A549 (cell line): ENCODE results near the gene KCNH6.

Experiments
- CTCF ChIP-seq: fragments of >200 bp; sonication (Bioruptor Twin); formaldehyde crosslinking; IDR thresholded peaks from 3 replicates; pipeline ENCODE4 v1.5.1; 2016
- ESRRA ChIP-seq: fragments of 150-350 bp; IDR thresholded peaks from 2 replicates; pipeline ENCODE4 v1.6.1; 2014; ENCODE audit warnings: mild to moderate bottlenecking, low read length, borderline replicate concordance
- MAX ChIP-seq: IDR thresholded peaks from 2 replicates; pipeline ENCODE4 v1.6.1; 2012
- MYC ChIP-seq: IDR thresholded peaks from 2 replicates; pipeline ENCODE4 v1.6.1; 2012; ENCODE audit warnings: mild to moderate bottlenecking, inconsistent platforms, low read length, improper control_type of control experiment, borderline replicate concordance
- NPAS2 ChIP-seq: fragments of 250-450 bp; sonication (Bioruptor Pico); IDR thresholded peaks from 2 replicates; pipeline ENCODE4 v1.8.0; 2022; ENCODE audit warnings: mild to moderate bottlenecking, moderate library complexity, borderline replicate concordance
- PBX3 ChIP-seq: IDR thresholded peaks from 2 replicates; pipeline ENCODE4 v1.6.1; 2012
- POLR2A ChIP-seq: IDR thresholded peaks from 2 replicates; pipeline ENCODE4 v1.6.1; 2012; ENCODE audit warnings: mild to moderate bottlenecking, low read length
- RCOR1 ChIP-seq: fragments of 150-350 bp; IDR thresholded peaks from 2 replicates; pipeline ENCODE4 v1.6.1; 2014; ENCODE audit warnings: antibody characterized with exemption, low read length, low read depth
- REST ChIP-seq: fragments of 200-600 bp; sonication (generic); IDR thresholded peaks from 2 replicates; pipeline ENCODE4 v1.6.1; 2016; ENCODE audit warnings: antibody characterized with exemption, mild to moderate bottlenecking, moderate library complexity
- RFX5 ChIP-seq: fragments of 450-650 bp; IDR thresholded peaks from 2 replicates; pipeline ENCODE4 v1.7.1; 2014; ENCODE audit warnings: antibody characterized with exemption, mild to moderate bottlenecking, moderate library complexity
- SMC3 ChIP-seq: fragments of >200 bp; sonication (Bioruptor Twin); formaldehyde crosslinking; IDR thresholded peaks from 3 replicates; pipeline ENCODE4 v1.6.1; 2018; ENCODE audit warnings: inconsistent platforms
- SREBF2 ChIP-seq: fragments of 450-650 bp; IDR thresholded peaks from 2 replicates; pipeline ENCODE4 v1.6.1; 2014; ENCODE audit warnings: mild to moderate bottlenecking, moderate library complexity
- TP53 ChIP-seq: fragments of 250-450 bp; sonication (Bioruptor Pico); IDR thresholded peaks from 2 replicates; pipeline ENCODE4 v1.5.0; 2021; ENCODE audit warnings: mild to moderate bottlenecking, moderate library complexity
- ZFP36 ChIP-seq: fragments of 450-650 bp; IDR thresholded peaks from 2 replicates; pipeline ENCODE4 v1.6.1; 2014; ENCODE audit warnings: borderline replicate concordance; ENCODE audit not compliant: partially characterized antibody

GRCh38 chr17:63480192-63480784 lies 42.9 kb upstream of the KCNH6 start:
- TF ChIP-seq NPAS2 (CRISPR knock-in tag), result no peak
- no peak for TF ChIP-seq CTCF
- no peak for TF ChIP-seq TP53 (CRISPR knock-in tag)
- TF ChIP-seq PBX3, result no peak
- TF ChIP-seq ZFP36, result no peak
- no peak for TF ChIP-seq POLR2A
- no peak for TF ChIP-seq SMC3
- no peak for TF ChIP-seq MAX
- no peak for TF ChIP-seq SREBF2
- TF ChIP-seq RFX5, result no peak
- no peak for TF ChIP-seq ESRRA
- TF ChIP-seq REST, result no peak
- no peak for TF ChIP-seq RCOR1
- no peak for TF ChIP-seq MYC
